ENCODE measurements around the gene CMTM8.

Gene CMTM8

GRCh38 chr3:32414522-32415202 lies 176.2 kb downstream of the CMTM8 start:
- no peak for DNase-seq

- DNase-seq = no peak
Observed at GRCh38 chr3:32419742-32420125, 181.3 kb downstream of the CMTM8 start.
